Measurements from ENCODE around the gene GPX7.

Gene GPX7

DNA sequence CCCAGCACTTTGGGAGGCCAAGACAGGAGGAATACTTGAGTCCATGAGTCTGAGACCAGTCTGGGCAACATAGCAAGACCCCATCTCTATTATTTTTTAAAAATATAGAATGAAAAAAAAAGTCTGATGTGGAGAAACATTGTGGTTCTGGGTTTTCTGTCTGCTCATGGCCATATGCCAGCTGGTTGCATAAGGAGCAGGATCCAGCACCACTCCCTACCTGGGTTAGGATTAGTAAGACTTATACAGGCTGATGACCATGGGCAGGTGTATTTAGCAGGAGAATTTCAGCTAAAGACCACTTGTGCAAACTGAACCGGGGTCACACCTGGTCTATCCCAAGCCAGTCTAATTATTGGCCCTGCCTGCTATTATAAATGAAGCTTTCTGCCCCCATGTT is 16.7 kb upstream of the GPX7 start:
- DNase-seq (ENCODE audit: low spot score) (no peak), ATAC-seq (ENCODE audit: low read depth) (no peak)
- Histone ChIP-seq H3K27ac (ENCODE audit: poor library complexity, severe bottlenecking) (no peak overlapping the region), H3K9me3 (ENCODE audit: severe bottlenecking) (no peaks in the 10 kb centered on the region), H3K36me3 (ENCODE audit: low read depth) (no peaks in the 10 kb centered on the region), H3K4me1 (ENCODE audit: insufficient read depth, poor library complexity, severe bottlenecking) (no peaks in the 10 kb centered on the region), H3K27me3 (ENCODE audit: insufficient read depth, poor library complexity, severe bottlenecking) (no peaks in the 10 kb centered on the region), H3K4me3 (ENCODE audit: severe bottlenecking) (no peak overlapping the region)
- TF ChIP-seq, protein P1, sequence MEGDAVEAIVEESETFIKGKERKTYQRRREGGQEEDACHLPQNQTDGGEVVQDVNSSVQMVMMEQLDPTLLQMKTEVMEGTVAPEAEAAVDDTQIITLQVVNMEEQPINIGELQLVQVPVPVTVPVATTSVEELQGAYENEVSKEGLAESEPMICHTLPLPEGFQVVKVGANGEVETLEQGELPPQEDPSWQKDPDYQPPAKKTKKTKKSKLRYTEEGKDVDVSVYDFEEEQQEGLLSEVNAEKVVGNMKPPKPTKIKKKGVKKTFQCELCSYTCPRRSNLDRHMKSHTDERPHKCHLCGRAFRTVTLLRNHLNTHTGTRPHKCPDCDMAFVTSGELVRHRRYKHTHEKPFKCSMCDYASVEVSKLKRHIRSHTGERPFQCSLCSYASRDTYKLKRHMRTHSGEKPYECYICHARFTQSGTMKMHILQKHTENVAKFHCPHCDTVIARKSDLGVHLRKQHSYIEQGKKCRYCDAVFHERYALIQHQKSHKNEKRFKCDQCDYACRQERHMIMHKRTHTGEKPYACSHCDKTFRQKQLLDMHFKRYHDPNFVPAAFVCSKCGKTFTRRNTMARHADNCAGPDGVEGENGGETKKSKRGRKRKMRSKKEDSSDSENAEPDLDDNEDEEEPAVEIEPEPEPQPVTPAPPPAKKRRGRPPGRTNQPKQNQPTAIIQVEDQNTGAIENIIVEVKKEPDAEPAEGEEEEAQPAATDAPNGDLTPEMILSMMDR (IDR thresholded peaks at IDR 0.05; ENCODE audit: poor library complexity, severe bottlenecking) = no peak

DNA sequence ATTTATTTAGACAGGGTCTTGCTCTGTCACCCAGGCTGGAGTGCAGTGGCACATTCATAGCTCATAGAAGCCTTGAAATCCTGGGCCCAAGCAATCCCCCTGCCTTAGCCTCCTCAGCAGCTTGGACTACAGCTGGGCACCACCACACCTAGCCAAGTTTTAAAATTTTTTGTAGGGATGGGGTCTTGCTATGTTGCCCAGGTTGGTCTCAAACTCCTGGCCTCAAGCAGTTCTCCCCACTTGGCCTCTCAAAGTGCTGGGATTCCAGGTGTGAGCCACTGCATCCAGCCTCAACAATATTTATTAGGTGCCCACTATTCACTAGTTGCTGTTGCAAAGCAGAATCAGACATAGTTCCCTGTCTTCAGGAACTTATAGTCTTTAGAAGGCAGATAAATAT is 14.1 kb upstream of the GPX7 start:
- H3K27me3 ChIP-seq (ENCODE audit: insufficient read depth, poor library complexity, severe bottlenecking) = no peaks in the 10 kb centered on the region
- no peak overlapping the region for H3K27ac ChIP-seq (ENCODE audit: poor library complexity, severe bottlenecking)
- no peak overlapping the region for H3K4me3 ChIP-seq (ENCODE audit: severe bottlenecking)

DNA sequence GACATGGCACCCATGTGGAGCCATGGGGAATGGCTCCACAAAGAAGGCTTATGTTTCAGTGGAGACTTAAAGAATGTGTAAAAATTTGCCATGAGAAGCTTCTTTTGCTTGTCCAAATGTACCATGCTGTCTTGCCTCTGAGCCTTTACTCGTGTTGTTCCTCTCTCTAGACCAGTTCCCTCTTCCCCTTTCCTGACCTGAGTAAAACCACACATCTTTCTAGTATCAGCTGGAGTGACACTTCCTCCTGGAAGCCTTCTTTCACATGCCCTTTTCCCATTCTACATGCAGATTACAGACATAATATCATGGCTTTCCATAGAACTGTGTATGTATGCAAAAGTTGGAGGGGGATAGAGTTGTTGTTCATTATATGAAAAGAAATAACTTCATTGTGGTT is 13.6 kb upstream of the GPX7 start:
- DNase-seq (ENCODE audit: low spot score) (no peak), ATAC-seq (ENCODE audit: low read depth) (no peak)
- H3K36me3 ChIP-seq (ENCODE audit: low read depth) = no peaks in the 10 kb centered on the region
- H3K27ac ChIP-seq (ENCODE audit: poor library complexity, severe bottlenecking) = no peak overlapping the region
- H3K27me3 ChIP-seq (ENCODE audit: insufficient read depth, poor library complexity, severe bottlenecking) = no peaks in the 10 kb centered on the region
- TF ChIP-seq, protein P1 (IDR thresholded peaks at IDR 0.05; ENCODE audit: poor library complexity, severe bottlenecking) = no peak
- no peak overlapping the region for H3K4me3 ChIP-seq (ENCODE audit: severe bottlenecking)
- no peaks in the 10 kb centered on the region for H3K4me1 ChIP-seq (ENCODE audit: insufficient read depth, poor library complexity, severe bottlenecking)
- H3K9me3 ChIP-seq (ENCODE audit: severe bottlenecking) = no peaks in the 10 kb centered on the region

More for the DNA sequence above, 14.1 kb upstream of the GPX7 start:
- ATAC-seq (ENCODE audit: low read depth) = no peak
- TF ChIP-seq, protein P1 (IDR thresholded peaks at IDR 0.05; ENCODE audit: poor library complexity, severe bottlenecking) = no peak
- DNase-seq (ENCODE audit: low spot score) = no peak
- Histone ChIP-seq H3K36me3 (ENCODE audit: low read depth) (no peaks in the 10 kb centered on the region), H3K9me3 (ENCODE audit: severe bottlenecking) (no peaks in the 10 kb centered on the region), H3K4me1 (ENCODE audit: insufficient read depth, poor library complexity, severe bottlenecking) (no peaks in the 10 kb centered on the region)

DNA sequence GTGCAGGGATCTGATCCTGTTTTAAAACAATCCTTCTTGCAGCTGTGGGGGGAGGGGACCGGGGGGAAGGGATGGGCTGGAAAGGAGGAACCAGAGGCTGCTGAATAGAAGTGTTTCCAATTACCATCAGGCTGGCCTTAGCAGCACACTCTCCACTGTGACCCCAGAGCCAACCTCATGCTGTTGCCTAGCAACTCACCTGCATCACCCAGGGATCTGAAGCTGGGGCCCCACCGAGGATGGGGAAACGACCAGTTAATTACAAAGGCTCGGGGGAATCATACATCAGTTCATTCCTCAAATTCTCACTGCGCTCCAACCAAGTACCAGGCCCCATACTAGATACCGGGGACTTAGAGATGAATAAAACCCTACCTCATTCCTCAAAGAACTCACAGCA is 11.9 kb upstream of the GPX7 start:
- Histone ChIP-seq H3K4me3 (ENCODE audit: severe bottlenecking) (no peak overlapping the region), H3K27me3 (ENCODE audit: insufficient read depth, poor library complexity, severe bottlenecking) (no peaks in the 10 kb centered on the region), H3K36me3 (ENCODE audit: low read depth) (no peaks in the 10 kb centered on the region), H3K4me1 (ENCODE audit: insufficient read depth, poor library complexity, severe bottlenecking) (no peaks in the 10 kb centered on the region), H3K9me3 (ENCODE audit: severe bottlenecking) (no peaks in the 10 kb centered on the region), H3K27ac (ENCODE audit: poor library complexity, severe bottlenecking) (no peak overlapping the region)
- DNase-seq (ENCODE audit: low spot score) = no peak
- ATAC-seq (ENCODE audit: low read depth) = no peak
- TF ChIP-seq, protein P1 (IDR thresholded peaks at IDR 0.05; ENCODE audit: poor library complexity, severe bottlenecking) = no peak

DNA sequence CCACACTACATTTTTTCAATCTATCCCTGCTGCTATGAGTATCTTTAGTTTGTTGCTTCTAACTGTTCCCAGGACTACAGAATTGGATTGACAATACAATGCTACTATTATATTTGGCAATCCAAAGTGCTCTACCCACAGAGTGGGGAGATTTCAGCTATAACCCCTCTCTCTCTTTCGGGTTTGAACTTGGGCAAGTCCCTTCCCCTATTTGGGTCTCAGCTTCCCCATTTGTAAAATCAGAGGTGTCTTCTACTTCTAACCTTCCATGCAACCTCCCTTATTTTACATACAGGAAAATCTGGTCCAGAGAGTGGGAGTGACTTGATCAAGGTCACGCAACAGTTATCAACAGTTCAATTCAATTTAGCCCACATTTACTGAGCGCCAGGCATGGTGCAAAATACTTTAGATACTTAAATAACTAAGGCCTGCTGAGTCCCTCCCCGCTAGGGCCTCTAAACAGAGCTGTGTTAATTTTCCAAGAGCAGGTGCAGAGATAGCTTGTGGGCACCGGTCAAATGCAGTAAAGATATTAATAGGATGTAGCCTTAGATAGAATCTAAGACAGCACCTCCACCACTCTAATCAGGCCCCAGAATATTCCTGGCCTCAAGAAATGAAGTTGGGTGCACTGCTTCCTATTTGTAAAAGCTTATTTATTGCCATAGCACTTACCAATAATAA is 9.4 kb upstream of the GPX7 start:
- H3K27me3 ChIP-seq (ENCODE audit: insufficient read depth, poor library complexity, severe bottlenecking) = no peaks in the 10 kb centered on the region
- H3K36me3 ChIP-seq (ENCODE audit: low read depth) = no peaks in the 10 kb centered on the region
- TF ChIP-seq, protein P1 (IDR thresholded peaks at IDR 0.05; ENCODE audit: poor library complexity, severe bottlenecking) = no peak
- H3K4me1 ChIP-seq (ENCODE audit: insufficient read depth, poor library complexity, severe bottlenecking) = no peaks in the 10 kb centered on the region
- no peaks in the 10 kb centered on the region for H3K9me3 ChIP-seq (ENCODE audit: severe bottlenecking)
- DNase-seq (ENCODE audit: low spot score) (no peak), ATAC-seq (ENCODE audit: low read depth) (no peak)
- H3K4me3 ChIP-seq (ENCODE audit: severe bottlenecking) = no peak overlapping the region
- H3K27ac ChIP-seq (ENCODE audit: poor library complexity, severe bottlenecking) = no peak overlapping the region

Measured in RWPE2 (cell line).